Urothelium cell line (cell line): ENCODE results near the gene CR1L.
A peak's percentile ranks its signal among the peaks of the same experiment; 100 is the strongest.
"Not testable (repeated sequence)": the region's sequence is repeated elsewhere in the genome, so short reads cannot be mapped to it uniquely, and the experiment has no call there.

Experiments
- DNase-seq: peaks from one replicate; pipeline ENCODE4 v3.0.0; 2011; ENCODE audit warnings: low spot score, mixed read lengths
- FAIRE-seq: peaks from 2 replicates; lab custom pipeline; 2011; peaks lifted over from hg19 to GRCh38; lab: Jason Lieb, UNC

CR1L gene

DNA sequence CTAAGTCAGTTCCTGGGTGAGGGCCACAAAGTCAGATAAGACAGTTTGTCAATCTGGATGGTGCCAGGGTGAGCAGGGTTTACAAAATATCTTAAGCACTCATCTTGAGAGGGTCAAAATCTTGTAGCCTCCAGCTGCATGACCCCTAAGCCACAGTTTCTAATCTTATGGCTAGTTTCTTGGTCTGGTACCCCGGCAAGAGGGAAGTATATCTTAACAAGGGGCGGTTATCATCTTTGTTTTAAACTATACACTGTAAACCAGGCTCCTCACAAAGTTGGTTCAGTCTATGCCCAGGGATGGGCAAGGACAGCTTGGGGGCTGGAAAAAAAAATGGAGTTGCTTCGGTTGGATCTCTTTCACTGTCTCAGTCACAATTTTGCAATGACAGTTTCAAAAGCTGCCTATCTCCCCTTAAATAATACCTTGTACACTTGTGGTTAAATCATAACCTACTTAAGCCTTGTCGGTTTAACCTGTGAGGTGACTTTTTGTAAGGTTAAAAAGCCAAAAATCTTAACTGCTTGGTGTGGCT is 99.1 kb downstream of the CR1L start:
- FAIRE-seq (no peak), DNase-seq (no peak)

GRCh38 chr1:207745285-207745684 is 100.4 kb downstream of the CR1L start:
- FAIRE-seq = no peak
- no peak for DNase-seq

DNA sequence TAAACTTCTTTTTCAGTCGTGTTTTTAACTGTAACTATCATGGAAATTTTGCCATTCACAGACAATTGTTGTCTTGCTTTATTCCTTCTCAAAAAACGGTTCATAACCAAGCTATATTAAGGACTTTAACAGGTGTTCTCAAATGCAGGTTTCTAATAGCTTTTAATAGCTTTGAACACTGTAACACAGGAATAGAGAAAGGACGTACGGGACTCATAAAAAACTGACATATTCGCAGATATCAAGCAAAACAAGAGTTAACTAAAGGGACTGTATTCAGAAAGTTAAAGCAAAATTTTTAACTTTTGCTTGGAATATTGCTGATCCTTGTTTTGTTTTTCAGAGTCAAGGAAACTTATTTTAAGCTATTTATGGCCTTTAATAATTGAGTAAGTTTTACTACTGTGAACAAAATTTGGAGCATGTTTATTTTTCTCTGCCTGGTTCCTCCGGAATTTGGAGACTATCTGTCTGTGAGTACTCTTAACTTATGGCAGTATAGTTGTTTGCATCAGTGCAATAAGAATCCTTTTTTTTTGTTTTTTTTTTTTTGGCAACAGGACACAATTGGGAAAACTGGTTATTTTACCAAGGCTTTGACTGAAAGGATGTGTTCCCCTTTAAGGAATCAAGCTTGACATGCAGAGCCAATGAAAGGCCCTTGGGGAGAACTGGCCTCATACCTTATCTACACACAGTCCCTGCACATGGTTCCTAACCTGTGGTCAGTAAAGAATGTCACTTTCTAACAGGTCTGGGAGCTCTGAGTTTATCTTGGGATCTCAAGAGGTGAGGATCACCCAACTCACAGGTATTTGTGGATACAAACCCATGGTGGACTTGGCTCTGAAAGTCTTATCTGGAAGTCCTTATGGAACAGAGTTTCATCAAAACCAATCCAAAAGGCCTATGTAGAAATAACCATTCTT is 101.2 kb downstream of the CR1L start:
- no peak for FAIRE-seq
- no peak for DNase-seq

GRCh38 chr1:207747627-207748492 is 102.9 kb downstream of the CR1L start:
- no peak for FAIRE-seq
- no peak for DNase-seq

GRCh38 chr1:207748737-207749528 is 104.0 kb downstream of the CR1L start:
- DNase-seq = peak; percentile 31
- no peak for FAIRE-seq

DNA sequence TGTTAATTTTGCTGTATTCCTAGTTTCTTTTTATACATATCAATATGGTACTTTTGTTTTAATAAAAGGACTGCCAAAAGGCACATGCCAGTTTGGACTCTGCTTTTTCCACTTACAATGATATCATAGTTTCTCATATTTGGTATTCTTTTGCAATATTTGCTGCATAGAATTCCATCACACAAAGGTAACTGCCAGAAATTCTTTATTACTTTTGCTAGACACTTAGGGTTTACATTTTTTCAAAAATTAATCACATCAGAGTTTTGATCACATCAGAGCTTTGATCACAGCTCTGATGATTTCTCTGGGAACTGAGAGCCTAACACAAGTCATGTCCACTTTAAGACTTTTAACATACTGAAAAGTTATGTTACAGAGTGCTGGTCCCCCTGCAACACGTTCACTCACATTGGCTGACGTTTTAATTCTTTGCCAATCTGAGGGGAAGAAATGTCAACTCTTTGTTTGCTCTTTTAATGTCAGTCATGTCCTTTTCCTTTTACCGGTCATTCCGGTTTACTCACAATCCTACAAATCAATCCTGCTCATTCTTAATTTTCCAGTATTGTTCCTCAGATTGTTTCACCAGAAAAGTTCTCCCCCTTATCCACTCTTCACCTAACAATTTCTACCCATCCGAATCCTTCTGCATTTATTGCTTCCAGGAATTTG is 105.8 kb downstream of the CR1L start:
- FAIRE-seq = no peak

DNA sequence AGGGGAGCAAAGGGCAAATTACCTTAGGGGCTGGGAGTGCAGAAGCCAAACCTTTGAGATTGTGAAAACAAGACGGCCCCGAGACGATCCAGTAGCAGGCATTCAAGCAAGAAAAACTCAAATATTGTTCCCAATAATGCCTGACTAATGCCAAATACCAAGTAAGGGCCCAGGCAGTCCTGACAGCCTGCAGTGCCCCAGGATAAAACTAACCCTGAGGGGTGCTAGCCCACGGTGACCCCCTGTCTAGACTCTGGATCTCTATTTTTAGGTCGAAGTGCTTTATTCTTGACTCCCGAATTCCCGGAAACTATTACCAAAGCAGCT is 106.5 kb downstream of the CR1L start:
- FAIRE-seq, DNase-seq: not testable (repeated sequence)

More for the DNA sequence above, 105.8 kb downstream of the CR1L start:
- no peak for DNase-seq

DNA sequence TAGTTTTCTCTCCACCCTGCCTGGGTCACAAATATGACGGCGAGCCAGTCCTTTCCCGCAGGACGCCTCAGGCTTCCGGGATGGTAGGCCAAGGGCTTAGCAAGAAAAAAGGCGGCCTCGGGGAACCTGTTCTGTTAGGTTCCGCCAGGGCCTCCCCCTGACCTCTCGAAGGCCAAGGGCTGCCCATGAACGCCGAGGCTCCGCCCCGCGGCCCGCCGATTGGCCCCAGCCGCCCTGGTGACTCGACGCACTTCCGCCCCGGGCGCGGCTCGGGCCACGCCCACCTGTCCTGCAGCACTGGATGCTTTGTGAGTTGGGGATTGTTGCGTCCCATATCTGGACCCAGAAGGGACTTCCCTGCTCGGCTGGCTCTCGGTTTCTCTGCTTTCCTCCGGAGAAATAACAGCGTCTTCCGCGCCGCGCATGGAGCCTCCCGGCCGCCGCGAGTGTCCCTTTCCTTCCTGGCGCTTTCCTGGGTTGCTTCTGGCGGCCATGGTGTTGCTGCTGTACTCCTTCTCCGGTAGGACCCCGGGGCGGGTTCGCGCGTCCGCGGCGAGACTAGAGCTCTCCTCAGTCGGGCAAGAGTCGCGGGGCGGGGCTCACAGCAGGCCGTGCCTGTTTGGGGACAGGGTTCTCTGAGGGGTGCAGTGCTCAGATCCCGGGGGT is 107.0 kb downstream of the CR1L start, which contains the start of gene CD46:
Gene CD46 (plus strand): TSS at position 265 of the 666 bp plus-strand sequence. CDS start 159 bp downstream, at position 424.
- peak; percentile 96 for DNase-seq
- peak; percentile 62 for FAIRE-seq

- DNase-seq = peak; percentile 6
- no peak for FAIRE-seq
Measured at GRCh38 chr1:207752456-207752998, 107.6 kb downstream of the CR1L start.

DNA sequence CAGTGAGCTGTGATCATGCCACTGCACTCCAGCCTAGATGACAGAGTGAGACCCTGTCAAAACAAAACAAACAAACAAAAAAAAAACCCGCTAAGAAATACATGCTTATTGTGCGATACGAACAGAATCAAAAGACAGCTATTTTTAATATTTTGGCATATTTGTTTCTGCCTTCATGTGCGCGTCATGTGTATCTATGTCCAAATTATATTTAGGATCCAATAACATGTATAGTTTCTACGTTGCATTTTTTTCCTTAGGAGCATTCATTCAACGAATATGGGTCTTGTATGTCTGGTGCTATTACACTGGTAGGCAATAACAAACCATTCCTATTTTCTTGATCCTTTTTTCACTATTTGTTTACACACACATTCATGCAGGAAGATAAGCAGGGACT is 108.7 kb downstream of the CR1L start:
- no peak for FAIRE-seq

DNA sequence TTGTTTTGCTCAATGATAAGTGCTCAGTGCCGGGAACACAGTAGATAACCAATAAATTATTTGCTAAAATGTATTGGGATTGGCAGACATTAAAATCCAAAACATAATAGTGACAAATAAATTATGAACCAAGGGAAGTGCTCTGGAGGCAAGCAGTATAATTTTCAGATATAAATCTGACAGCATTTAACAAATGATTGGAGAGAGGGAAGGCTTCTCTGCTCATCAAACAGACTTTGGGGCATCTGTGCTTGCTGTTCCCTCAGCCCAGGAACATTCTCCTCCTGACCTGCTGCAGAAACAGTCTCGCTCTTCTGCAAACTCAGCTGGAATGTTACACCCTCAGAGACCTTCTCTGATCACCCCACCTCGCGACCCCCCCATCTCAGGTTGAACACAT is 109.1 kb downstream of the CR1L start:
- FAIRE-seq (no peak), DNase-seq (no peak)

More for the DNA sequence above, 108.7 kb downstream of the CR1L start:
- no peak for DNase-seq

DNA sequence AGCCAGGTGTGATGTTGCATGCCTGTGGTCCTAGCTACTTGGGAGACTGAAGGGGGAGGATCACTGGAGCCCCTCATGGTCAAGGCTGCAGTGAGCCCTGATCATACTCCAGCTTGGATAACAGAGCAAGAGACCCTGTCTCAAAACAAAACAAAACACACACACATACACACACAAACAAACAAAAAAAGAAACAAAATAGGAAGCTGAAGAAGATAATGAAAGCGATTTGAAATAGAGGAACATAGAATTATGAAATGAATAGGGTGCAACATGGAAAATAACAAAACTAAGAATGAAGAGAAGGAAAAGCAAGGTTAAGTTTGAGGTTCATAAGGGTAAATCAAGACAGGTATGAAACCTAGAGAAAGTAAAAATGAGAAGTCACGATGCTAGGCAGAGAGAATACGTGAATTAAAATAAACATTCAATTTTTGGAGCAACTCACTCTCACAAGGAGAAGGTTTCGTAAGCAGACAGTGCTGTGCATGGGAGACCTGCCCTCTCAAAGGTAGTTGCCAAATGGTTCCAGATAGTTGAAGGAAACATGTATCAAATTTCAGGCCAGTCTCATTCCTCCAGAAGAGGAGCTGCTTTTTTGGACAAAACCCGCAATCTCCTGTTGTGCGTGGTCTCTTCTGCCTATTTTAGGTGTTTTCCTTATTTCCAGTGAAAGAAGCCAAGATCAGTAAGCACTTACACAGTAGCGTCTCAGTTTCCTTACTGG is 110.2 kb downstream of the CR1L start:
- DNase-seq = no peak
- no peak for FAIRE-seq

DNA sequence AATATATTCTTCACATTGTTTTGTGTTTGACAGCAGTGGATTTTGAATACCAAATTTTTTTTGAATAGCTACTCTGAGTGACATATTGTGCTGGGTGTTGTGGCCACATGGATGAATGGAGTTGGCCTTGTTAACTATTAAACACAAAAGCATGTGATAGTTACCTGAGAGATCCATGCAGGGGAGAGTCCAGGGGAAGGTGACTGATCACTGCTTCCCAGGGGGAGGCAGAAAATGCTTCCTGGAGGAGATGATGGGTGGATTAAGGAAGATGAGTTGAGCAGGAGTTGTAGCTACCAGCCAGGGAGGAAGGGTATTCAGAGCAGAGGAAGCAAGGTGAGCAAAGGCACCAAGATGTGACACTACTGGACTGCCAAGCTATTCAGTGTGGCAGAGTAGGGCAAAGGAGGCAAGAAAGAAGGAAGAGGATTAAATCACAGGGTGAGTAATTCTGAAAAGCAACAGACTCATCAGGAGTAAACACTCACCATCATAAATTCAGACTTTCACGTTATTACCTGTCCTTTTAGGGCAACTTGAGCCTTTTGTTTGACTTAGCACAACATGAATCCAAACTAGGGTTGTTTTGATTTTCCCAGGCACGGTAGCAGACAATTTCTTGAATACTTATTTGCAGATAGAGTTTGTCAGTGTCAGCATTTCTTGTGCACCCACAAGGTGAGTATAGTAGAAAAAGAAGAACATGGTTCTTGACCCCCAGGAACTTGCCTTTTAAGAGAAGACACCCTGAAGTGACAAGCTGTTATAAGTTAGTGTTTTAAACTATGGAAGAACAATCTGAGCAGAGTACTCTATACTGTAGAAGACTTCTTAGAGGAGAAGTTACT is 111.1 kb downstream of the CR1L start:
- FAIRE-seq (no peak), DNase-seq (no peak)

DNA sequence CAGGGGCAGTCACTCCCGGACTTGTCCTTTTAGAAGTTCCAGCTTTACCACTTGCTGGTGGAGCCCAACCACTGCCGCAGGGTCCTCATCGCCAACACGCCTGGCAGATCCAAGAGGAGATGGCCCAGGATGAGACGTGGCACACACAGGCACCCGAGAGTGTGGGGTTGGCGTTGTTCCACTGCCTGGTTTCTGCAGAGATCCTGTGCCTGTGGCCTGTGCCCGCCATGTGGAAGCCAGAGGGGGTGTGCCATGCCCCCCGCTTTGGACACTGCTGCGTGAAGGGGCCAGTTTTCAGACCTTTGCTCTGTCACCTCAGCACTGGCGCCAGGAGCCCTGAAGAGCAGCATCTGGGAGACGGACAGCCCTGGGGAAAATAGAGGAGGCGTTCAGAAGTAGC is 117.7 kb downstream of the CR1L start:
- DNase-seq (no peak), FAIRE-seq (no peak)

DNA sequence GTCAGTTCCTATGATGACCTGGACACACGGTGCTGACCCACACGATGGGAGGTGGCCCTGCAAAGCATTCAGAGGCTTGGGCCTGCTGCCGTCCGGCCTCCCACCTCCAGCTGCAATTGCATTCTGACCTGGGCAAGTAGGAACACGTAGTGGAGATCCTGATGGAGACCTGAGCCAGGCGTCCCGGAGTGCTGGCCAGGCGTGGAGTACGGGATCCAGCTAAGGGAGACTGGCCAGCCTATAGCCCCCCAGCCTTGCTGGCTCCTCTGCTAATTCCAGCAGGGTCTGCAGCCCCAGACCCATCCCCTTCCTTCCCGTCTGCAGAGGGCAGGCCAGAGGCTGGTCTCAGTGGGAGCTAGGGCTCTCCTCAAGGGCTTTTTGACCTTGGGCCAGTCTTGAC is 118.2 kb downstream of the CR1L start:
- no peak for DNase-seq
- no peak for FAIRE-seq

DNA sequence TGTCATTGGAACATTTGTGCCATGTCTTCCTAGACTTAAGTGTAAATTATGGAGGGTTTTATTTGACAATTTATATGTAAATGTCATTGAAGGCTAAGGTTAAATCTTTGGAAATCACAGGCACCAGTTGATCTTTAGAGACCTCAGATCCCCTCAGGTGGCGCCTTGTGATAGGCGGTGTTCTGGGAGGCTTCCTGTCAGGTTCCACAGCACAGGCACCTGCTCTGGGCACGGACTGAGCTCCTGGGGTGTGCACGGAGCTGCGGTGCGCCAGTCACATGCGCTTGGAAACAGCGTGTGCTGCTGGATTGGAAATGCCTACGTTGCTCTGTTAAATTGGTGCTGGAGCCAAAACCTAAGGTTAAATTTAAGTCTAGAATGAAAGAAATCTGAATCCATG is 119.0 kb downstream of the CR1L start:
- FAIRE-seq (no peak), DNase-seq (no peak)

DNA sequence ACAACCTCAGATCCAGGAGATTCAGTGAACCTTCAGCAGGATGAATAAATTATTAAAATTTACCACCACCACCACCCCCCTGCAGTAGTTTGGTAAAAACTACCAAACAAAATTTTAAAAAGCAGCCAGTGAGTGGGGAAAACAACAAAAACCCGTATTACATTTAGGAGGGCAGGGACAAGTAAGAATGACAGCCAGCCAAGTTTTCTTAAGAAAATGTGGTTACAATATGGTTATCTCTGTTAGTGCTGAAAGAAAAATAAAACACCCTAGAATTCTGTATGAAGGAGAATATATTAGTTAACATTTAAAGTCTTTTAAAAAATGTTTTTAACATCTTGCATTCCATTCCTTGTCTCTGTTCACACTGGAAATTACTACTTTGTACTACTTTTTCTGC is 121.6 kb downstream of the CR1L start:
- DNase-seq (no peak), FAIRE-seq (no peak)

GRCh38 chr1:207770514-207770913 is 125.6 kb downstream of the CR1L start:
- FAIRE-seq, DNase-seq: not testable (repeated sequence)
